Left hindlimb (tissue), 1 donor: ENCODE measurements around the gene GLDN.

ENCODE experiments used
- DNase-seq: peaks from one replicate; pipeline ENCODE4 v3.0.0-alpha.2; 2018

GLDN gene

GRCh38 chr15:51448622-51449399 is 107.4 kb downstream of the GLDN start:
- no peak for DNase-seq

- DNase-seq = no peak
Observed at GRCh38 chr15:51450001-51450400, 108.5 kb downstream of the GLDN start.
